ENCODE results near the gene CD70.
"Not testable (repeated sequence)": the region's sequence is repeated elsewhere in the genome, so short reads cannot be mapped to it uniquely, and the experiment has no call there.

CD70 gene

DNA sequence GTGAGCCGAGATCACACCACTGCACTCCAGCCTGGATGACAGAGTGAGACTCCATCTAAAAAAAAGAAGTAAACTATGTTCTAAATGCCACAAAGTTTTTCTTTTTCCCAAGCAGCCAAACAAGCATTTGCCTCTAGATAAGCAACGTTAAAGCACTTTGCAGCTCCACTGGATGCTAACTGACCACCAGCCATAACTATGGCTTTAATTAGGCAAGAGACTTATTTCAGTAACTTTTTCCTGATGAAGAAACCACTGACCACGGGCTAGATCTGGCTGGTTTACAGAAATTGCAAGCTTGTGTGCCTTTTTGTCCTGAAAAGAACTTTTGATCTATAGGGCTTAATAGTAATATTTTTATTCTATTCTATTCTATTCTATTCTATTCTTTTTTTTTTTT, 22.1 kb downstream of the CD70 start:
- FAIRE-seq (no peak), DNase-seq (ENCODE audit: insufficient read length, low spot score) (no peak)
- TF ChIP-seq, protein P1, sequence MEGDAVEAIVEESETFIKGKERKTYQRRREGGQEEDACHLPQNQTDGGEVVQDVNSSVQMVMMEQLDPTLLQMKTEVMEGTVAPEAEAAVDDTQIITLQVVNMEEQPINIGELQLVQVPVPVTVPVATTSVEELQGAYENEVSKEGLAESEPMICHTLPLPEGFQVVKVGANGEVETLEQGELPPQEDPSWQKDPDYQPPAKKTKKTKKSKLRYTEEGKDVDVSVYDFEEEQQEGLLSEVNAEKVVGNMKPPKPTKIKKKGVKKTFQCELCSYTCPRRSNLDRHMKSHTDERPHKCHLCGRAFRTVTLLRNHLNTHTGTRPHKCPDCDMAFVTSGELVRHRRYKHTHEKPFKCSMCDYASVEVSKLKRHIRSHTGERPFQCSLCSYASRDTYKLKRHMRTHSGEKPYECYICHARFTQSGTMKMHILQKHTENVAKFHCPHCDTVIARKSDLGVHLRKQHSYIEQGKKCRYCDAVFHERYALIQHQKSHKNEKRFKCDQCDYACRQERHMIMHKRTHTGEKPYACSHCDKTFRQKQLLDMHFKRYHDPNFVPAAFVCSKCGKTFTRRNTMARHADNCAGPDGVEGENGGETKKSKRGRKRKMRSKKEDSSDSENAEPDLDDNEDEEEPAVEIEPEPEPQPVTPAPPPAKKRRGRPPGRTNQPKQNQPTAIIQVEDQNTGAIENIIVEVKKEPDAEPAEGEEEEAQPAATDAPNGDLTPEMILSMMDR (IDR thresholded peaks at IDR 0.05; ENCODE audit: insufficient read depth, missing control alignments) = no peak

DNA sequence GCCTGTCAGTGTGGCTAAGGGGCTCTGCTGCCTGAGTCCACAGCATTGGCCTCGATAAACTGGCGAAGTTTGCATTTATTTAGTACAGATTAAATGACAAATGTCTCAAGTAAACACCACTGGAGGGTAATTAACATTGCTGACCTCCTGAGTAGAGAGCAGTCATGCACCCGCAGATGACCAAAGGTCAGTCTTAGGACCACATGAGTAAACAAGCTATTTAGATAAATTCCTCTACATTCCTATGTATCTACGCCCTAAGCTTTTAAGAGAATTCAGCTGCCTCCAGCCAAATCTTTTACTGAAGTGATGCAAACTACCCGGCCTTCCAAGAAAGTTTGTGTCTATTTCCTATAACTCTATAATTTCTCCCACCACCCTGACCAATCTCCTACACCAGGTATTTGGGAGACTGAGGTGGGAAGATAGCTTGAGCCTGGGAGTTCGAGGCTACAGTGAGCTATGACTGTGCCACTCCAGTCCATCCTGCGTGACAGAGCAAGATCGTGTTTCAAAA, 22.9 kb downstream of the CD70 start:
- FAIRE-seq (no peak), DNase-seq (ENCODE audit: insufficient read length, low spot score) (no peak)
- TF ChIP-seq, protein P1 (IDR thresholded peaks at IDR 0.05; ENCODE audit: insufficient read depth, missing control alignments) = no peak

DNA sequence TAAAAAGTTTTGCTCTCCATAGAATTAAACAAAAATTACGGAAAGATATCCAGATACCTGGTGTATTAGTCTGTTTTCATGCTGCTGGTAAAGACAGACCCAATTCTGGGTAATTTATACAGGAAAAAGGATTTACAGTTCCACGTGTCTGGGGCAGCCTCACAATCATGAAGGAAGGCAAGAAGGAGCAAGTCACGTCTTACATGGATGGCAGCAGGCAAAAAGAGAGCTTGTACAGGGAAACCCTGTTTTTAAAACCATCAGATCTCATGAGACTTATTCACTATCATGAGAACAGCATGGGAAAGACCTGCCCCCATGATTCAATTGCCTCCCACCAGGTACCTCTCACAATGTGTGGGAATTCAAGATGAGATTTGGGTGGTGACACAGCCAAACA, 24.2 kb downstream of the CD70 start:
- DNase-seq (ENCODE audit: insufficient read length, low spot score); FAIRE-seq: not testable (repeated sequence)

DNA sequence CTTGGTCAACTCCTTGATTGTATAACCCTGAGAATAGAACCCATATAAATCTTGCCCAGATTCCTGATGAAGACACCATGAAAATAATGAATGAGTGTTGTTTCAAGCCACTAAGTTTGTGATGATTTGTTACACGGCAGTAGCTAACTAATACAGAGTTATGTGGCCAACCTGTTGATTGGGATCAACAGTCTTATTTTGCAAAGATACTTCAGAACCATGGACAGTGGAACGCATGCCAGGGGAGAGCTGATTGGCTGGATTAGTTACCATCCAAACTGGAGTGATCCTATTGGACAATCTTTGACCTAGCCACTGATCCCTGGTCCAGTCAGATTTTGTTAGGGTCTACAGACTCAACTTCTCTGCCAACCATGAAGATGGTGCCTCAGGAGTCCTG, 26.6 kb downstream of the CD70 start:
- TF ChIP-seq, protein P1 (IDR thresholded peaks at IDR 0.05; ENCODE audit: insufficient read depth, missing control alignments) = no peak
- no peak for FAIRE-seq
- DNase-seq (ENCODE audit: insufficient read length, low spot score) = no peak

- TF ChIP-seq, protein P1 (IDR thresholded peaks at IDR 0.05; ENCODE audit: insufficient read depth, missing control alignments) = peak; percentile 7
- not testable (repeated sequence) for FAIRE-seq; DNase-seq (ENCODE audit: insufficient read length, low spot score)
These were observed 28.5 kb downstream of the CD70 start for GRCh38 chr19:6562437-6562836.

- FAIRE-seq (no peak), DNase-seq (ENCODE audit: insufficient read length, low spot score) (no peak)
- TF ChIP-seq, protein P1 (IDR thresholded peaks at IDR 0.05; ENCODE audit: insufficient read depth, missing control alignments) = no peak
These were observed 34.3 kb downstream of the CD70 start for GRCh38 chr19:6556480-6557195.

DNA sequence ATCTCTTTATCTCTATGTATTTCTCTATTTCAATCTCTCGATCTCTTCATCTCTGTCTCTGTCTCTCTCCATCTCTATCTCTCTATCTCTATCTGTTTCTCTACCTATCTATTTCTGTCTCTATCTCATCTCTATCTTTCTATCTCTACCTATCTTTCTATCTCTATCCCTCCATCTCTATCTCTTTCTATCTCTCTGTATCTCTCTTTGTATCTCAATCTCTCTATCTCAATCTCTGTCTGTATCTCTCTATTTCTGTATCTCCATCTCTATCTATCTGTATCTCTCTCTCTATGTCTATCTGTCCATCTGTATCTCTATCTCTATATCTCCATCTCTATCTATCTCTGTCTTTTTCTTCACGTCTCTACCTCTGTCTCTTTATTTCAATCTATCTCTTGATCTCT, 34.9 kb downstream of the CD70 start:
- no peak for DNase-seq (ENCODE audit: insufficient read length, low spot score)
- TF ChIP-seq, protein P1 (IDR thresholded peaks at IDR 0.05; ENCODE audit: insufficient read depth, missing control alignments) = no peak
- FAIRE-seq = no peak
